22Rv1 (cell line): ENCODE data around the gene MSI2.

Experiments
- ZFX ChIP-seq: fragments of 450-650 bp; IDR thresholded peaks from 2 replicates; pipeline ENCODE4 v1.6.1; 2017; ENCODE audit warnings: antibody characterized with exemption, borderline replicate concordance
- TF ChIP-seq, protein P1 (sequence below): fragments of 450-650 bp; IDR thresholded peaks from 2 replicates; pipeline ENCODE4 v1.5.1; 2017; ENCODE audit warnings: mild to moderate bottlenecking

DNA sequence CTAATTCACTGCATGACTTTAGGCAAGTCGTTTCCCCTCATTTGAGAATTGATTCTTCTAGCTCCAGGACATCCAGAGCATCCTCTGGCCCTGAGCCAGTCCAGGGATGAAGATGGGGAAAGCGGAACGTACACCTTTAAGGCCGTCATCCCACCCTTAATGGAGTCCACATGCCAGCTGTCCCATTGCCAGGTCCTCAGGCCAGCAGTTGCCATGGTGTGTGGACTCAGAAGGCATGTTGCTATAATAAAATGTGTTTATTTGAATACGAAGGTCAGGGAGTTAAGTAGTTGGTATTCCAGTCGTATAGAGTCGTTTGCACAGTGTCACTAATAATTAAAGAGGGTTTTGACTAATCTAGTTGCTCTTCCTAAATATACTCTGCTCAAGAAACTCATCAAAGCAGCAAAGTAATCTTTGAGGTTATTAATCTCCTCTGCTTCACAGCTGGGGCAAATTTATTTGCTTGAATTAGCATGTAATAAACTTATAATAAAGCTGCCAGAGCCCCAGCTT is 458.4 kb downstream of the MSI2 start:
- TF ChIP-seq, protein P1, sequence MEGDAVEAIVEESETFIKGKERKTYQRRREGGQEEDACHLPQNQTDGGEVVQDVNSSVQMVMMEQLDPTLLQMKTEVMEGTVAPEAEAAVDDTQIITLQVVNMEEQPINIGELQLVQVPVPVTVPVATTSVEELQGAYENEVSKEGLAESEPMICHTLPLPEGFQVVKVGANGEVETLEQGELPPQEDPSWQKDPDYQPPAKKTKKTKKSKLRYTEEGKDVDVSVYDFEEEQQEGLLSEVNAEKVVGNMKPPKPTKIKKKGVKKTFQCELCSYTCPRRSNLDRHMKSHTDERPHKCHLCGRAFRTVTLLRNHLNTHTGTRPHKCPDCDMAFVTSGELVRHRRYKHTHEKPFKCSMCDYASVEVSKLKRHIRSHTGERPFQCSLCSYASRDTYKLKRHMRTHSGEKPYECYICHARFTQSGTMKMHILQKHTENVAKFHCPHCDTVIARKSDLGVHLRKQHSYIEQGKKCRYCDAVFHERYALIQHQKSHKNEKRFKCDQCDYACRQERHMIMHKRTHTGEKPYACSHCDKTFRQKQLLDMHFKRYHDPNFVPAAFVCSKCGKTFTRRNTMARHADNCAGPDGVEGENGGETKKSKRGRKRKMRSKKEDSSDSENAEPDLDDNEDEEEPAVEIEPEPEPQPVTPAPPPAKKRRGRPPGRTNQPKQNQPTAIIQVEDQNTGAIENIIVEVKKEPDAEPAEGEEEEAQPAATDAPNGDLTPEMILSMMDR = no peak
- TF ChIP-seq ZFX = no peak
